Measurements from ENCODE around the gene KDF1.

DNA sequence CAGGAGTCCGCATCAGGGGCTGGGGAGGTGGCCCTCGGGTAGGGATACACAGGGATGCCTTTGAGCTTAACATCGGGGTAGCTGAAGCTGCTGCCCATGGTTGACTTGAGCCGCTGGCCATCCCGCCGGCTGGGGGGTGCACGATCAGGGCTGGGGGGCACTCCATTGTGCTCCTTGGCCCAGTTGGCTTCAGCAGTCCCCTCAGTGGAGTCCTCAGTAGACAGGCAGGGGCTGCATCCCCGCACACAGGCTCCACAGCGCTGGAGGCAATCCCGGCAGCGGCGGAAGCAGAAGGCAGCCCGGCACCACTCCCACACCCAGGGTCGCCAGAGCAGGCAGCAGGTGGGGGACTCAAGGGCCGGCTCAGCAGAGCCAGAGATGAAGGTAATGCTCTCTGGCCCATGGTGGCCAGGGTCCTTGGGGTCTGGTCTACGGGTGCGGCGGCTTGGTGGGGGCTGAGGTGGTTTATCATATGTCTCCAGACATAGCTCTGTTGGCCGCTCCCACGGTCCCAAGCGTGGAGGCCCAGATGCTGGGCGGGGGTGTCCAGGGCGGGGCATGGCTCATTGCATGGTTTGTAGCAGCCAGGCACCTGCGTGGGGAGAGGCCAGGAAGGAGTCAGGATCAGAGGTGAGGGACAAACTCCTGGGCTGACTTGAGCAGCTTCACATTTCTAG is 8.3 kb downstream of the KDF1 start:
- TF ChIP-seq FOXK2 (IDR thresholded peaks at IDR 0.05): no peak
- TF ChIP-seq ZNF384 (IDR thresholded peaks at IDR 0.05): no peak
- TF ChIP-seq FOXA1 (IDR thresholded peaks at IDR 0.05): no peak

Data from HEK293T (cell line).